CD8-positive, alpha-beta memory T cell (primary cell): ENCODE results near the gene TSTD1. TPM values are rescaled to one million over a fixed set of nuclear protein-coding genes. Genes with fewer than 3 reads are reported as not detected.

ENCODE experiments used
- CTCF ChIA-PET: fragments of 350-600 bp; sonication (Branson Sonifier 250); formaldehyde crosslinking; loops from one replicate; lab custom pipeline; 2021; ENCODE audit warnings: antibody characterized with exemption; lab: Charles Lee
- POLR2A ChIA-PET: fragments of 350-600 bp; sonication (Branson Sonifier 250); formaldehyde crosslinking; loops from one replicate; lab custom pipeline; 2021; ENCODE audit warnings: antibody characterized with exemption; lab: Charles Lee
- DNase-seq, 5 donors: peaks; one replicate each; pipeline versions ENCODE4 v3.0.0 to v3.0.0-alpha.2; 2020 to 2022; ENCODE audit warnings: mixed read lengths in 1 of 5
- H3K27ac ChIP-seq: one replicate; pipeline ENCODE4 v1.7.0; 2013; ENCODE audit warnings: low read depth, mild to moderate bottlenecking, low read length, moderate library complexity
- H3K27me3 ChIP-seq: 2 replicates; pipeline ENCODE4 v1.7.0; 2013; ENCODE audit warnings: low read length, mild to moderate bottlenecking; ENCODE audit not compliant: insufficient read depth, poor library complexity, severe bottlenecking
- H3K36me3 ChIP-seq: 2 replicates; pipeline ENCODE4 v1.7.0; 2013; ENCODE audit warnings: mild to moderate bottlenecking, low read length, moderate library complexity; ENCODE audit not compliant: insufficient read depth
- H3K4me1 ChIP-seq: 2 replicates; pipeline ENCODE4 v1.7.0; 2013; ENCODE audit warnings: mild to moderate bottlenecking, low read length, moderate library complexity; ENCODE audit not compliant: insufficient read depth
- H3K4me3 ChIP-seq: 2 replicates; pipeline ENCODE4 v1.7.0; 2013; ENCODE audit warnings: mild to moderate bottlenecking, low read length
- H3K9me3 ChIP-seq: 2 replicates; pipeline ENCODE4 v1.7.0; 2013; ENCODE audit warnings: mild to moderate bottlenecking, low read length
- H3K27ac Mint-ChIP-seq, 8 donors: one replicate each; pipeline ENCODE4 v1.8.0; 2020 to 2021; ENCODE audit warnings: mixed read lengths in 8 of 8, mild to moderate bottlenecking in 6 of 8, inconsistent platforms in 3 of 8, moderate library complexity in 3 of 8
- H3K27me3 Mint-ChIP-seq, 2 donors: one replicate each; pipeline ENCODE4 v1.8.0; 2020 to 2021; ENCODE audit warnings: mixed read lengths in 2 of 2, mild to moderate bottlenecking in 1 of 2, moderate library complexity in 1 of 2
- H3K36me3 Mint-ChIP-seq, 3 donors: one replicate each; pipeline ENCODE4 v1.8.0; 2020 to 2021; ENCODE audit warnings: mixed read lengths in 3 of 3, inconsistent platforms in 1 of 3, mild to moderate bottlenecking in 1 of 3
- H3K4me1 Mint-ChIP-seq, 3 donors: one replicate each; pipeline ENCODE4 v1.8.0; 2020 to 2021; ENCODE audit warnings: mixed read lengths in 3 of 3, inconsistent platforms in 1 of 3, mild to moderate bottlenecking in 1 of 3
- H3K4me3 Mint-ChIP-seq, 7 donors: one replicate each; pipeline ENCODE4 v1.8.0; 2020 to 2021; ENCODE audit warnings: mixed read lengths in 7 of 7, mild to moderate bottlenecking in 6 of 7, moderate library complexity in 4 of 7, inconsistent platforms in 2 of 7
- H3K9me3 Mint-ChIP-seq, 5 donors: one replicate each; pipeline ENCODE4 v1.8.0; 2020 to 2022; ENCODE audit warnings: mixed read lengths in 5 of 5, mild to moderate bottlenecking in 3 of 5, moderate library complexity in 2 of 5, inconsistent platforms in 1 of 5
- polyA plus RNA-seq: library from polyadenylated mRNA; unstranded; fragments of 300-500 nt; fragmentation: Illumina TruSeq; gene quantifications from one replicate; pipeline ENCODE4 v1.2.3, GENCODE V29; 2021
- total RNA-seq, 2 experiments: library from RNA; stranded (reverse); gene quantifications; one replicate each; pipeline ENCODE4 v1.2.3, GENCODE V29; 2021

TSTD1 gene
- total and polyA plus RNA-seq, 3 experiments from 2014 or later = 40.2 to 288 (median 46.1) TPM

GRCh38 chr1:161052899-161053298 is 14.1 kb upstream of the TSTD1 start:
- Histone ChIP-seq H3K4me3 (no peak overlapping the region), H3K36me3 (peaks cover 85% of the 10 kb centered on the region), H3K4me1 (peaks cover 13% of the 10 kb centered on the region), H3K27ac (no peak overlapping the region), H3K27me3 (no peaks in the 10 kb centered on the region), H3K9me3 (no peaks in the 10 kb centered on the region)
- H3K4me3 Mint-ChIP-seq = peak overlapping the region in 1 of 7 donors; percentile 5
- ChIA-PET CTCF (interaction anchor here (0.9 kb wide), 1 partner anchor 19 kb away, joined by 3 read pairs; no protein-coding TSS in a partner anchor), POLR2A (interaction anchor here (0.6 kb wide), 1 partner anchor 55 kb away, joined by 8 read pairs; no protein-coding TSS in a partner anchor)
- H3K9me3 Mint-ChIP-seq = no peaks in the 10 kb centered on the region
- peak overlapping the region in 7 of 8 donors; percentile 3 to 85 (median 52) for H3K27ac Mint-ChIP-seq
- peaks cover 17 to 93% (median 27%) of the 10 kb centered on the region in 3 donors for H3K36me3 Mint-ChIP-seq
- DNase-seq = no peak
- H3K4me1 Mint-ChIP-seq = peaks cover 28 to 43% (median 29%) of the 10 kb centered on the region in 3 donors
- H3K27me3 Mint-ChIP-seq = peaks cover 0 to 1% of the 10 kb centered on the region in 2 donors

GRCh38 chr1:161051219-161051618 is 12.5 kb upstream of the TSTD1 start:
- Histone ChIP-seq H3K9me3 (no peaks in the 10 kb centered on the region), H3K4me1 (peaks cover 11% of the 10 kb centered on the region), H3K36me3 (peaks cover 73% of the 10 kb centered on the region), H3K27ac (no peak overlapping the region), H3K27me3 (no peaks in the 10 kb centered on the region), H3K4me3 (no peak overlapping the region)
- Mint-ChIP-seq H3K27ac (no peak overlapping the region), H3K27me3 (no peaks in the 10 kb centered on the region), H3K36me3 (peaks cover 17 to 89% (median 22%) of the 10 kb centered on the region in 3 donors), H3K4me3 (no peak overlapping the region), H3K4me1 (peaks cover 24 to 43% (median 27%) of the 10 kb centered on the region in 3 donors), H3K9me3 (no peaks in the 10 kb centered on the region)
- ChIA-PET CTCF (interaction anchor here (1.4 kb wide), 1 partner anchor 46 kb away, joined by 3 read pairs; no protein-coding TSS in a partner anchor), POLR2A (interaction anchor here (0.7 kb wide), 2 partner anchors 14 to 61 kb away, joined by 3 read pairs; no protein-coding TSS in a partner anchor)
- no peak for DNase-seq

GRCh38 chr1:161048949-161049722 is 10.4 kb upstream of the TSTD1 start:
- H3K27ac Mint-ChIP-seq = peak overlapping the region in 7 of 8 donors; percentile 15 to 92 (median 72)
- DNase-seq = no peak
- POLR2A ChIA-PET = interaction anchor here (5.0 kb wide), 1 partner anchor 20 kb away, joined by 81 read pairs; the partner anchor contains the start of gene ARHGAP30
- Histone ChIP-seq H3K27ac (no peak overlapping the region), H3K4me1 (peaks cover 16% of the 10 kb centered on the region), H3K27me3 (no peaks in the 10 kb centered on the region), H3K36me3 (peaks cover 57% of the 10 kb centered on the region), H3K9me3 (no peaks in the 10 kb centered on the region), H3K4me3 (no peak overlapping the region)
- CTCF ChIA-PET = no interaction called here
- no peaks in the 10 kb centered on the region for H3K27me3 Mint-ChIP-seq
- H3K4me3 Mint-ChIP-seq = peak overlapping the region in 1 of 7 donors; percentile 65
- peaks cover 15 to 87% (median 22%) of the 10 kb centered on the region in 3 donors for H3K36me3 Mint-ChIP-seq
- H3K4me1 Mint-ChIP-seq = peaks cover 35 to 49% (median 36%) of the 10 kb centered on the region in 3 donors
- no peaks in the 10 kb centered on the region for H3K9me3 Mint-ChIP-seq

- no peak for DNase-seq
- Mint-ChIP-seq H3K27me3 (no peaks in the 10 kb centered on the region), H3K27ac (peak overlapping the region; percentile 89 to 100 (median 99)), H3K9me3 (no peaks in the 10 kb centered on the region), H3K4me1 (peaks cover 32 to 52% (median 45%) of the 10 kb centered on the region in 3 donors), H3K36me3 (peaks cover 9 to 80% (median 18%) of the 10 kb centered on the region in 3 donors), H3K4me3 (peak overlapping the region in 3 of 7 donors; percentile 19 to 97 (median 65))
- Histone ChIP-seq H3K36me3 (peaks cover 49% of the 10 kb centered on the region), H3K4me1 (peaks cover 14% of the 10 kb centered on the region), H3K9me3 (no peaks in the 10 kb centered on the region), H3K27me3 (no peaks in the 10 kb centered on the region), H3K4me3 (no peak overlapping the region), H3K27ac (no peak overlapping the region)
- CTCF ChIA-PET = interaction anchor here (0.8 to 4.4 kb wide), 5 partner anchors 13 to 50 kb away, joined by 3 to 61 read pairs (median 6); partner anchors contain the start of genes ARHGAP30 and KLHDC9
- POLR2A ChIA-PET = interaction anchor here (1.0 to 5.0 kb wide), 5 partner anchors 7 to 50 kb away, joined by 3 to 81 read pairs (median 12); partner anchors contain the start of genes ARHGAP30, KLHDC9 and TSTD1
Observed at GRCh38 chr1:161047436-161048420, 9.0 kb upstream of the TSTD1 start.

- Histone ChIP-seq H3K27ac (peak overlapping the region; percentile 94), H3K9me3 (no peaks in the 10 kb centered on the region), H3K36me3 (peaks cover 50% of the 10 kb centered on the region), H3K27me3 (no peaks in the 10 kb centered on the region), H3K4me3 (peak overlapping the region; percentile 99), H3K4me1 (peaks cover 17% of the 10 kb centered on the region)
- H3K4me3 Mint-ChIP-seq = peak overlapping the region; percentile 88 to 97 (median 92)
- H3K36me3 Mint-ChIP-seq = peaks cover 11 to 80% (median 16%) of the 10 kb centered on the region in 3 donors
- ChIA-PET POLR2A (interaction anchor here (0.7 to 5.0 kb wide), 11 partner anchors 8 to 267 kb away, joined by 3 to 81 read pairs (median 4); partner anchors contain the start of genes ARHGAP30, DEDD, KLHDC9 and SDHC), CTCF (interaction anchor here (0.8 to 4.4 kb wide), 10 partner anchors 9 to 209 kb away, joined by 3 to 61 read pairs (median 4); partner anchors contain the start of genes ARHGAP30, KLHDC9 and UFC1)
- no peaks in the 10 kb centered on the region for H3K9me3 Mint-ChIP-seq
- peaks cover 29 to 56% (median 44%) of the 10 kb centered on the region in 3 donors for H3K4me1 Mint-ChIP-seq
- no peak for DNase-seq
- H3K27me3 Mint-ChIP-seq = no peaks in the 10 kb centered on the region
- H3K27ac Mint-ChIP-seq = peak overlapping the region; percentile 89 to 100 (median 99)
Observed at GRCh38 chr1:161046605-161047228, 8.0 kb upstream of the TSTD1 start.

- H3K27ac ChIP-seq = peak within 1 kb of the TSS; percentile 94
- peaks cover 49% of the 10 kb centered on the region for H3K36me3 ChIP-seq
- peaks cover 10 to 80% (median 20%) of the 10 kb centered on the region in 3 donors for H3K36me3 Mint-ChIP-seq
- peak; percentile 85 to 96 (median 93) for DNase-seq
- peaks cover 32 to 62% (median 49%) of the 10 kb centered on the region in 3 donors for H3K4me1 Mint-ChIP-seq
- peaks cover 23% of the 10 kb centered on the region for H3K4me1 ChIP-seq
- ChIA-PET CTCF (interaction anchor here (0.7 to 4.4 kb wide), 15 partner anchors 8 to 209 kb away, joined by 3 to 61 read pairs (median 4); partner anchors contain the start of genes ARHGAP30, F11R, KLHDC9 and NIT1), POLR2A (interaction anchor here (0.6 to 5.0 kb wide), 17 partner anchors 7 to 268 kb away, joined by 3 to 81 read pairs (median 5); partner anchors contain the start of genes ARHGAP30, DEDD, F11R and KLHDC9)
- H3K9me3 ChIP-seq = no peaks in the 10 kb centered on the region
- H3K9me3 Mint-ChIP-seq = no peaks in the 10 kb centered on the region
- peak within 1 kb of the TSS; percentile 89 to 100 (median 99) for H3K27ac Mint-ChIP-seq
- no peaks in the 10 kb centered on the region for H3K27me3 Mint-ChIP-seq
- H3K4me3 Mint-ChIP-seq = peak within 1 kb of the TSS; percentile 88 to 97 (median 92)
- H3K4me3 ChIP-seq = peak within 1 kb of the TSS; percentile 99
- no peaks in the 10 kb centered on the region for H3K27me3 ChIP-seq
Observed at GRCh38 chr1:161045736-161046604, 7.2 kb upstream of the TSTD1 start, which contains the start of gene USF1. Gene USF1, minus strand, starts transcription at chr1:161045977. Its CDS starts 2,702 bp downstream, at chr1:161043275.
